Activated naive CD4-positive, alpha-beta T cell (primary cell): ENCODE data around the gene STARD13.

Experiments used
- DNase-seq, 4 experiments: peaks; one replicate each; lab custom pipeline; 2025; lab: John Stamatoyannopoulos, UW

STARD13 gene

GRCh38 chr13:33201659-33202058, 83.9 kb downstream of the STARD13 start:
- no peak for DNase-seq

GRCh38 chr13:33199289-33199850, 86.2 kb downstream of the STARD13 start:
- DNase-seq: no peak

- DNase-seq: no peak
Observed at GRCh38 chr13:33197541-33197971, 88.0 kb downstream of the STARD13 start.

GRCh38 chr13:33196767-33197166, 88.8 kb downstream of the STARD13 start:
- no peak for DNase-seq

- DNase-seq: no peak
Observed at GRCh38 chr13:33195693-33196464, 89.7 kb downstream of the STARD13 start.

- DNase-seq: no peak
Observed at GRCh38 chr13:33194820-33195692, 90.5 kb downstream of the STARD13 start.

- DNase-seq: no peak
Observed at GRCh38 chr13:33193428-33193974, 92.1 kb downstream of the STARD13 start.

GRCh38 chr13:33191425-33192210, 93.9 kb downstream of the STARD13 start:
- DNase-seq: no peak

- DNase-seq: no peak
Observed at GRCh38 chr13:33189470-33189869, 96.1 kb downstream of the STARD13 start.

- no peak for DNase-seq
Observed at GRCh38 chr13:33188093-33188882, 97.3 kb downstream of the STARD13 start.

- DNase-seq: no peak
Observed at GRCh38 chr13:33186861-33187291, 98.7 kb downstream of the STARD13 start.

- no peak for DNase-seq
Observed at GRCh38 chr13:33185853-33186252, 99.7 kb downstream of the STARD13 start.

- DNase-seq: no peak
Observed at GRCh38 chr13:33184530-33184929, 101.0 kb downstream of the STARD13 start.

- DNase-seq: no peak
Observed at GRCh38 chr13:33184112-33184490, 101.5 kb downstream of the STARD13 start.

- no peak for DNase-seq
Observed at GRCh38 chr13:33183431-33184111, 102.0 kb downstream of the STARD13 start.

GRCh38 chr13:33182729-33183128, 102.8 kb downstream of the STARD13 start:
- no peak for DNase-seq

GRCh38 chr13:33181264-33181663, 104.3 kb downstream of the STARD13 start:
- DNase-seq: no peak

GRCh38 chr13:33180122-33180804, 105.3 kb downstream of the STARD13 start:
- no peak for DNase-seq

- no peak for DNase-seq
Observed at GRCh38 chr13:33179463-33179862, 106.1 kb downstream of the STARD13 start.
